HG03439 (cell line): ENCODE measurements around the gene RBFOX1.

ENCODE experiments used
- ATAC-seq: cut with Tn5 transposase; IDR thresholded peaks from one replicate; pipeline ENCODE4 v1.9.1; 2021; ENCODE audit warnings: mild to moderate bottlenecking, moderate library complexity; ENCODE audit not compliant: unreplicated experiment

Gene RBFOX1

GRCh38 chr16:7334801-7335560 lies 2.3 kb downstream of the RBFOX1 start:
- ATAC-seq: no peak

GRCh38 chr16:7335991-7336634 lies 3.5 kb downstream of the RBFOX1 start:
- ATAC-seq: no peak

- ATAC-seq: no peak
Observed at GRCh38 chr16:7336742-7337141, 4.1 kb downstream of the RBFOX1 start.

GRCh38 chr16:7338826-7339225 lies 6.2 kb downstream of the RBFOX1 start:
- no peak for ATAC-seq

GRCh38 chr16:7339700-7340099 lies 7.1 kb downstream of the RBFOX1 start:
- no peak for ATAC-seq

- ATAC-seq: no peak
Observed at GRCh38 chr16:7340938-7341337, 8.3 kb downstream of the RBFOX1 start.

GRCh38 chr16:7342598-7342997 lies 10.0 kb downstream of the RBFOX1 start:
- ATAC-seq: no peak

- no peak for ATAC-seq
Observed at GRCh38 chr16:7343243-7343642, 10.6 kb downstream of the RBFOX1 start.

- no peak for ATAC-seq
Observed at GRCh38 chr16:7344830-7345780, 12.5 kb downstream of the RBFOX1 start.

- no peak for ATAC-seq
Observed at GRCh38 chr16:7350806-7351205, 18.2 kb downstream of the RBFOX1 start.

- no peak for ATAC-seq
Observed at GRCh38 chr16:7351610-7352510, 19.2 kb downstream of the RBFOX1 start.

- ATAC-seq: no peak
Observed at GRCh38 chr16:7355758-7356157, 23.1 kb downstream of the RBFOX1 start.

- ATAC-seq: no peak
Observed at GRCh38 chr16:7361416-7362129, 28.9 kb downstream of the RBFOX1 start.

GRCh38 chr16:7362231-7362630 lies 29.6 kb downstream of the RBFOX1 start:
- no peak for ATAC-seq

- ATAC-seq: no peak
Observed at GRCh38 chr16:7363422-7364417, 31.1 kb downstream of the RBFOX1 start.

GRCh38 chr16:7366041-7366440 lies 33.4 kb downstream of the RBFOX1 start:
- ATAC-seq: no peak

GRCh38 chr16:7366993-7367880 lies 34.6 kb downstream of the RBFOX1 start:
- ATAC-seq: no peak

GRCh38 chr16:7369204-7369603 lies 36.6 kb downstream of the RBFOX1 start:
- ATAC-seq: no peak
